Erythroblast (primary cell): ENCODE data around the gene POC5.

ENCODE experiments used
- GATA1 ChIP-seq: IDR thresholded peaks from 2 replicates; pipeline ENCODE4 v1.6.1; 2011; ENCODE audit warnings: low read depth, mild to moderate bottlenecking, control low read depth, low read length, moderate library complexity
- POLR2A ChIP-seq: IDR thresholded peaks from 2 replicates; pipeline ENCODE4 v1.6.1; 2011; ENCODE audit warnings: mild to moderate bottlenecking, low read length

GRCh38 chr5:75627801-75628200, 89.4 kb downstream of the POC5 start:
- no peak for TF ChIP-seq POLR2A
- no peak for TF ChIP-seq GATA1
